GM18520 (cell line): ENCODE measurements around the gene SNX32.

Experiments
- ATAC-seq: cut with Tn5 transposase; IDR thresholded peaks from one replicate; pipeline ENCODE4 v1.9.1; 2021; ENCODE audit not compliant: unreplicated experiment

The SNX32 gene

GRCh38 chr11:65833297-65834030 lies at the start of gene SNX32:
TSS of gene SNX32 (plus strand) at chr11:65833963. CDS start at chr11:65834066, 103 bp downstream.
- ATAC-seq, result peak; percentile 82

- no peak for ATAC-seq
Measured at GRCh38 chr11:65785319-65786007, 48.3 kb upstream of the SNX32 start.

GRCh38 chr11:65786008-65786785 lies 47.6 kb upstream of the SNX32 start:
- no peak for ATAC-seq

GRCh38 chr11:65786786-65787636 lies 46.8 kb upstream of the SNX32 start, which contains the start of gene OVOL1:
TSS of gene OVOL1 (plus strand) at chr11:65787063. CDS start at chr11:65787374, 311 bp downstream.
- ATAC-seq, result no peak

GRCh38 chr11:65787649-65788622 lies 45.8 kb upstream of the SNX32 start:
- no peak for ATAC-seq

GRCh38 chr11:65788821-65789220 lies 44.9 kb upstream of the SNX32 start:
- ATAC-seq, result no peak

GRCh38 chr11:65789230-65790103 lies 44.3 kb upstream of the SNX32 start:
- no peak for ATAC-seq

- no peak for ATAC-seq
Measured at GRCh38 chr11:65790104-65790901, 43.5 kb upstream of the SNX32 start.

- ATAC-seq, result no peak
Measured at GRCh38 chr11:65790902-65791650, 42.7 kb upstream of the SNX32 start.

GRCh38 chr11:65791719-65792213 lies 42.0 kb upstream of the SNX32 start:
- no peak for ATAC-seq

GRCh38 chr11:65792456-65792855 lies 41.3 kb upstream of the SNX32 start:
- ATAC-seq, result no peak

GRCh38 chr11:65793144-65793581 lies 40.6 kb upstream of the SNX32 start:
- no peak for ATAC-seq

- no peak for ATAC-seq
Measured at GRCh38 chr11:65793625-65794400, 40.0 kb upstream of the SNX32 start.

GRCh38 chr11:65794570-65795510 lies 38.9 kb upstream of the SNX32 start:
- no peak for ATAC-seq
